Colonic mucosa (tissue), 4 donors: ENCODE measurements around the gene AMACR. TPM values are rescaled to one million over a fixed set of nuclear protein-coding genes. Genes with fewer than 3 reads are reported as not detected.

Source experiments
- DNase-seq: peaks from one replicate; pipeline ENCODE4 v3.0.0-alpha.2; 2020
- H3K27ac ChIP-seq: fragments of 200-600 bp; one replicate; pipeline ENCODE4 v1.8.0; 2021
- H3K27me3 ChIP-seq: fragments of 200-600 bp; one replicate; pipeline ENCODE4 v1.8.0; 2021
- H3K36me3 ChIP-seq: fragments of 200-600 bp; one replicate; pipeline ENCODE4 v1.8.0; 2021
- H3K4me1 ChIP-seq: fragments of 200-600 bp; one replicate; pipeline ENCODE4 v1.8.0; 2021; ENCODE audit warnings: mild to moderate bottlenecking
- H3K4me3 ChIP-seq: fragments of 200-600 bp; one replicate; pipeline ENCODE4 v1.8.0; 2021
- H3K9ac ChIP-seq, 2 donors: one replicate each; pipeline ENCODE4 v1.7.0; 2013; ENCODE audit warnings: control low read depth in 2 of 2, low read depth in 2 of 2, low read length in 2 of 2
- H3K9me3 ChIP-seq: fragments of 200-600 bp; one replicate; pipeline ENCODE4 v1.8.0; 2021
- CTCF ChIP-seq: fragments of 200-600 bp; IDR thresholded peaks from one replicate; pipeline ENCODE4 v1.8.0; 2022; ENCODE audit warnings: antibody characterized with exemption, mild to moderate bottlenecking
- intact Hi-C: fragments of 100-400 bp; cut with DNase I; formaldehyde crosslinking; loops from one replicate; pipeline ENCODE4 v1.14.1; 2022
- total RNA-seq, 2 donors: library from RNA; stranded (reverse); fragmentation: NEBNext Ultra II Directional in 1 of 2; extraction: Animal tissue kit (Norgen Biotek cat#: 25700) in 1 of 2; gene quantifications; one replicate each; pipeline ENCODE4 v1.2.1, GENCODE V29; 2021
- donor health status: healthy.
- donor health status: DM: no; HTN: no; CAD: no.
- donor health status: DM: no; HTN: no; CAD: no.

Gene AMACR
- total RNA-seq, 2 donors from 2014 or later = 50.3 to 67.9 TPM

DNA sequence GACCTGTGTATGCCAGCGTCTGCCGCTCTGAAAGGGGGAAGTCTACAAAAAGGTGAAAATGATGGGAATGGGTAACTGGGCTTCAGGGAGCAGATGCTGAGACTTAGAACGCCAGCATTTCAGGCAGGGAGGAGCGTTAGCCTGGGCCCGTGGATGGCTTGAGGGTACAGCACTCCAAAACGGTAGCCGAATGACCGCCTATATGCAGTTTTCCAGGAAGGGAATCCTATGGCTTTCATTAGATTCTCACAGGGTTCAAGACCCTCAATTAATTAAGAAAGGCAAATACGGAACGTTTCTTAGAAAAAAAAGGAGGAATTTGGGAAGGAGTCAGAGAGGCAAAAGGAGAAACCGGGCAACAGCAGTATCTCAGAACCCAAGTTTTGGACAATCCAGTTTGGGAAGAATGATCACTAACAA is 639 bp downstream of the AMACR start:
- Histone ChIP-seq H3K4me1 (peaks cover 7% of the 10 kb centered on the region), H3K9ac (peak overlapping the region; percentile 77 to 96), H3K36me3 (no peaks in the 10 kb centered on the region), H3K27me3 (no peaks in the 10 kb centered on the region), H3K4me3 (peak overlapping the region; percentile 64), H3K27ac (peak overlapping the region; percentile 96), H3K9me3 (no peaks in the 10 kb centered on the region)
- intact Hi-C loops = no loop called here
- TF ChIP-seq CTCF = no peak
- no peak for DNase-seq

DNA sequence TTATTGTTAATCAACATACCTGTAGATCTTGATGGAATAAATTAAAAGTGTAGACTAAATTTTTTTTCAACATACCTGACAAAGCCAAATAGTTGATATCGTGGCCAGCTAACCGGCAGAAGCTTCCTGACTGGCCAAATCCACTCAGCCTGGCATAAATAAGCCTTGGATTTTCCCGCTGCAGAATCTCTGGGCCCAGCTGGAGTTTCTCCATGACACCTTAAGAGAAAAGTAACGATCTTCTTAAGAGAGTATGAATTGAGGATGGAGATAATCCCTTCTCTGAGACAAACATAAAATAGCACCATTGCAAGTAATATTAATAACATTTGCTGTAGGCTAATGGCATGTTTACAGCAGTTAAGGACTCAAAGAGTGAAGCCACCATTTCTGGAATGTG is 2.2 kb downstream of the AMACR start:
- no peak overlapping the region for H3K27ac ChIP-seq
- peaks cover 3% of the 10 kb centered on the region for H3K4me1 ChIP-seq
- H3K27me3 ChIP-seq = no peaks in the 10 kb centered on the region
- H3K4me3 ChIP-seq = no peak overlapping the region
- H3K9me3 ChIP-seq = no peaks in the 10 kb centered on the region
- H3K36me3 ChIP-seq = no peaks in the 10 kb centered on the region
- no peak overlapping the region for H3K9ac ChIP-seq
- intact Hi-C loops = no loop called here
- no peak for DNase-seq
- TF ChIP-seq CTCF = no peak

- Histone ChIP-seq H3K27ac (no peak overlapping the region), H3K4me1 (peaks cover 3% of the 10 kb centered on the region)
Measured at GRCh38 chr5:34005211-34005610, 2.6 kb downstream of the AMACR start.

DNA sequence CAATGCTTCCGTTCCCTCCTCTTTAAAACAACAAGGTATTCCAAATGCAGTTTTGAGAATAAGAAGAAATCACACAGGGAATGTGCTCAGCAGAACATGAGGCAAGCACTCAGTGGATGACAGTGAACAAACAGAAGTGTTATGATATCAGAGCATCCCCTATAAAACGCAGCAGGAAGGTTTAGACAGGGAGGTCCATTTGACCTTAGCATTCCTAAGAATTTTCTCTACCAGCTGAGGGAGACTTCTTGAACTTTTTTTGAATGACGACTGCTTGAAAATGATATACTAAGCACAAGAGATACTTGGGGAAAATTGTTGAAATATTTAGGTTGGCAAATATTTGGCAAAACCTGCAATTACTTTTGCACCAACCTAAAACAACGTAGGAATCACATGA is 3.9 kb downstream of the AMACR start:
- Histone ChIP-seq H3K4me3 (no peak overlapping the region), H3K36me3 (no peaks in the 10 kb centered on the region), H3K27ac (no peak overlapping the region), H3K4me1 (peaks cover 3% of the 10 kb centered on the region), H3K9ac (no peak overlapping the region), H3K9me3 (no peaks in the 10 kb centered on the region), H3K27me3 (no peaks in the 10 kb centered on the region)
- intact Hi-C loops = no loop called here
- no peak for DNase-seq
- no peak for TF ChIP-seq CTCF

More at GRCh38 chr5:34005211-34005610, 2.6 kb downstream of the AMACR start:
- Histone ChIP-seq H3K9ac (no peak overlapping the region), H3K27me3 (no peaks in the 10 kb centered on the region), H3K9me3 (no peaks in the 10 kb centered on the region), H3K4me3 (no peak overlapping the region), H3K36me3 (no peaks in the 10 kb centered on the region)
- intact Hi-C loops = no loop called here
- DNase-seq = no peak
- TF ChIP-seq CTCF = no peak

GRCh38 chr5:34002629-34003328 is 5.1 kb downstream of the AMACR start:
- Histone ChIP-seq H3K27ac (no peak overlapping the region), H3K27me3 (no peaks in the 10 kb centered on the region), H3K4me3 (no peak overlapping the region), H3K9ac (no peak overlapping the region), H3K9me3 (no peaks in the 10 kb centered on the region), H3K36me3 (no peaks in the 10 kb centered on the region), H3K4me1 (peaks cover 3% of the 10 kb centered on the region)
- intact Hi-C loops = no loop called here
- no peak for TF ChIP-seq CTCF
- no peak for DNase-seq
